ENCODE measurements around the gene CAST.

The CAST gene

DNA sequence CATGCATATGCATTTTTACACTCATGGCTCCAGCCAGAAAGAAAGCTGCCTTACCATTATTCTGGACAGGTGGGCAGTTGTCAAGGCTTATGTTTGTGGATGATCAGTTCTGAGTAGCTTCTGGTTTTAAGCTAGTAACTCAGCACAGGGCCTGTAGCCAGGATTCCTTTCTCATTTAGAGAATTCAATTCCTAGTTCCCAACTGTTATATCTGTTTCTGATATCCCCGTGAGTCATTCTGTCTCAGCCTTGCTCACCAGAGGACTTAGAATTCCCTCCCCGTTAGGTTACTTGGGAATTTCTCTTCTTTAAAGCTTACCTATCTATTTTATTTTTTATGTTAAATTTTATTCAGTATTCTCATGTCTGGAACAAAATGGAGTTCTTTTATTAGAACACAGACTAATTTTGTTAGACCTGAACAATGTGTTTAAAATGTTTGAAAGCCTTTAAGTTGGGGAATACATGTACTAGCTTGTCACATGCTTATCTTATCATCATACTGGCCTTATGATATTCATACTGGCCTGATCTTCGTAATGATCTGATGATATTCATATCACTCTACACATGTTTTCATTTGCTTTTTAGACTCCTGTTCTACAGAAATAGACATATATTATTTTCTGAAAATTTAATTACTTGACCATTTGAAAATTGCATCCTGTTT is 47.1 kb downstream of the CAST start:
- no peak for TF ChIP-seq CTCF (IDR thresholded peaks at IDR 0.05; ENCODE audit: insufficient read depth, missing control alignments)
- FAIRE-seq, result no peak
- no peak for DNase-seq (ENCODE audit: insufficient read length, low spot score)

- no peak for TF ChIP-seq CTCF (IDR thresholded peaks at IDR 0.05; ENCODE audit: insufficient read depth, missing control alignments)
- FAIRE-seq (no peak), DNase-seq (ENCODE audit: insufficient read length, low spot score) (no peak)
Measured at GRCh38 chr5:96712100-96712746, 50.0 kb downstream of the CAST start.

DNA sequence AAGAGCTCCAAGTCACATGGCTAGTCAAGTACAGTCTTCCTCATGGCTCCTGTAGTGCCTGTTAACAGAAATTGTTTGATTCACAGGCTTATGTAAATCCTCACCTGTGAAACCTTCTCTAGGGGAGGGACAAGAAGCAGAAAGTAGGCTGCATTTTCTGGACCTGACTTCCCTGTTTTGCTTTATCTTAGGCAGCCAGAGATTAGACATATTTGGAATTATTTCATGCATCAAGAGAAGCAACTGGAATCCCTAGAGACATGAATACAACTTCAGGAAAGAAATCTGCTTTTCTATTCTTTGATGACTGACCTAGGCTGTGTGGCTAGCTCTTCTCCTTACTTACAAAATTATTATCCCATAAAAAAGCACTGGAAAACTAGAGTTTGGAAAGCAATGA is 52.3 kb downstream of the CAST start:
- no peak for FAIRE-seq
- no peak for DNase-seq (ENCODE audit: insufficient read length, low spot score)
- TF ChIP-seq CTCF (IDR thresholded peaks at IDR 0.05; ENCODE audit: insufficient read depth, missing control alignments), result no peak

DNA sequence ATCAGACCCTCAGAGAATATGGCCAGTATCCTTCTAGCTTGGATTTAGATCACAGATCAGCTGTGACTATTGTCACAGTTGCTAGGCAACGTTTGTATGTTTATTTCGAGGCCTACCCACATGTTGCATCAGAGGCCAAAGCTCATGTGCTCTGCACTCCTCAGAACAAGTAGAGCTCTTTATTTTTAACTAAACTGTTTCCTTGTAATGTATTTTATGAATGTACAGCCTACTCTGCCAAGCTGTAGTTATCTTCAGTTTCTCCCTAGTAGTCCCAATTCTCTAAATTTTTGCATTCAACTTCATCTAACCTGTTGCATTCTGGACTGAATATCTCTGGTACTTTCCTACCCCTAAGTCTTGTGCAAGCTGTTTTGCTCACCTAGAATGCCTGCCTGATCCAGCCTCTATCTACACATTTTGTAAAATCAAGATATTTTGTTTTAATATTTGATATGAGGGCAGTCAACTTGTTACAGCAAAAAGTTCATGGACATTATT is 52.8 kb downstream of the CAST start:
- no peak for TF ChIP-seq CTCF (IDR thresholded peaks at IDR 0.05; ENCODE audit: insufficient read depth, missing control alignments)
- FAIRE-seq (no peak), DNase-seq (ENCODE audit: insufficient read length, low spot score) (no peak)

DNA sequence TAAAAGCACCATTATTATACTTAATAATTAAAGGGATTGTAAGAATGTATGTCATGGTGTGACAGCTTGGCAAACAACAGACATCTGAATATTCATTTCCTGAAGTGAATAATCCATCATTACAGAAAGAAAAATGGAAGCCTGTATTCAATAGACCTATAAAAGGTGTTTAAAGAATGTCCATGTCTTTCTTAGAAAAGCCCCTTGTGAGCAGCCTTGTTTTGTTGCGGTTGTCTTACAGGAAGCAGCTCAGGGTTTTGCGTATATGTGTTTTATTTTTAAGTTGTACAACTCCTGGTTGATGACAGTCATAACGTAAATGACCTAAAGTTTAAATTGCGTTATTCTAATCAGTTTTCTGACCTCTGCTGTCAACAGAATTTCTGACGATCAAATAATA is 53.8 kb downstream of the CAST start:
- DNase-seq (ENCODE audit: insufficient read length, low spot score) (no peak), FAIRE-seq (no peak)
- TF ChIP-seq CTCF (IDR thresholded peaks at IDR 0.05; ENCODE audit: insufficient read depth, missing control alignments), result no peak

- DNase-seq (ENCODE audit: insufficient read length, low spot score) (no peak), FAIRE-seq (no peak)
- no peak for TF ChIP-seq CTCF (IDR thresholded peaks at IDR 0.05; ENCODE audit: insufficient read depth, missing control alignments)
Measured at GRCh38 chr5:96716716-96717115, 54.5 kb downstream of the CAST start.

DNA sequence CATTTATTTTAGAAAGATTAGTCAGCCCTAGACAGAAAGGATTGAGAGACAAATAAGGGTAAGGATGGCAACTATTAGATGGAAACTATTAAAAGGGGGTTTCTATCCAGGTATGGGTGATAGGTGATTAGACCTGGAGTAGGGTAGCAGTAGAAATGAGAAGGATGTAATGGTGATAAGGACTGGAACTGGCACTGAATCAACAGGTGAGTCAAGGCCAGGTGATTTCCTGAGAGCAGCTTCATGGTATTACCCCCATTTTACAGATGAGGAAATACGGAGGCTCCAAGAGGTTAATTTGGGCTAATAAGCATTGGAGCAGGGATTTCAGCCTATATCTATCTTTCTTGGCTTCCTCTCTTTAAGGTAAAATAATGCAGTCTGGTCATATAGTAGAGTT is 55.7 kb downstream of the CAST start:
- FAIRE-seq (no peak), DNase-seq (ENCODE audit: insufficient read length, low spot score) (no peak)
- no peak for TF ChIP-seq CTCF (IDR thresholded peaks at IDR 0.05; ENCODE audit: insufficient read depth, missing control alignments)
